Natural killer cell (primary cell): ENCODE data around the gene VPS37D. TPM values are rescaled to one million over a fixed set of nuclear protein-coding genes. Genes with fewer than 3 reads are reported as not detected.
"Not testable (repeated sequence)": the region's sequence is repeated elsewhere in the genome, so short reads cannot be mapped to it uniquely, and the experiment has no call there.

Experiments used
- ATAC-seq, 3 donors: fragments of 150-1000 bp in 2 of 3; fragments of 200-7000 bp in 1 of 3; cut with Tn5 transposase; 1 replicate in 1 of 3; 2 replicates in 2 of 3; pipeline ENCODE4 v1.10.0; 2021; ENCODE audit warnings: mild to moderate bottlenecking in 2 of 3, moderate library complexity in 2 of 3
- DNase-seq, 2 donors: peaks; one replicate each; pipeline versions ENCODE4 v3.0.0 to v3.0.0-alpha.2; 2013 to 2021; ENCODE audit warnings: mixed read lengths in 1 of 2
- H3K27ac ChIP-seq: one replicate; pipeline ENCODE4 v1.5.1; 2013; ENCODE audit warnings: mild to moderate bottlenecking, low read length
- H3K27me3 ChIP-seq: one replicate; pipeline ENCODE4 v1.6.1; 2013; ENCODE audit warnings: low read length; ENCODE audit not compliant: control insufficient read depth, insufficient read depth
- H3K36me3 ChIP-seq: one replicate; pipeline ENCODE4 v1.6.1; 2013; ENCODE audit warnings: low read length; ENCODE audit not compliant: control insufficient read depth, insufficient read depth
- H3K4me1 ChIP-seq: one replicate; pipeline ENCODE4 v1.6.1; 2013; ENCODE audit warnings: low read length; ENCODE audit not compliant: control insufficient read depth, insufficient read depth
- H3K4me3 ChIP-seq: one replicate; pipeline ENCODE4 v1.5.1; 2013; ENCODE audit warnings: low read length
- H3K9me3 ChIP-seq: one replicate; pipeline ENCODE4 v1.6.1; 2013; ENCODE audit warnings: low read length; ENCODE audit not compliant: control insufficient read depth, insufficient read depth
- H3K27ac Mint-ChIP-seq, 2 donors: one replicate each; pipeline ENCODE4 v1.8.0; 2022; ENCODE audit warnings: mild to moderate bottlenecking in 2 of 2, mixed read lengths in 2 of 2, moderate library complexity in 1 of 2
- H3K27me3 Mint-ChIP-seq, 2 donors: one replicate each; pipeline ENCODE4 v1.8.0; 2022; ENCODE audit warnings: low read depth in 2 of 2, mixed read lengths in 2 of 2
- H3K36me3 Mint-ChIP-seq: one replicate; pipeline ENCODE4 v1.8.0; 2022; ENCODE audit warnings: mixed read lengths
- H3K4me1 Mint-ChIP-seq, 2 donors: one replicate each; pipeline ENCODE4 v1.8.0; 2022; ENCODE audit warnings: mixed read lengths in 2 of 2
- H3K4me3 Mint-ChIP-seq: one replicate; pipeline ENCODE4 v1.8.0; 2022; ENCODE audit warnings: mild to moderate bottlenecking, moderate library complexity, mixed read lengths
- H3K9me3 Mint-ChIP-seq, 2 donors: one replicate each; pipeline ENCODE4 v1.8.0; 2022; ENCODE audit warnings: mixed read lengths in 2 of 2
- CTCF ChIP-seq: fragments of 200-600 bp; IDR thresholded peaks from one replicate; pipeline ENCODE4 v1.8.0; 2022; ENCODE audit warnings: antibody characterized with exemption
- WGBS: methylation state at CpG from one replicate; pipeline ENCODE4 v1.1.7; 2013; ENCODE audit warnings: missing lambda C conversion rate; ENCODE audit not compliant: insufficient coverage; 5-methylcytosine and 5-hydroxymethylcytosine counted together
- intact Hi-C: fragments of 100-400 bp; cut with micrococcal nuclease; formaldehyde crosslinking; loops from one replicate; pipeline ENCODE4 v1.14.2; 2022
- total RNA-seq, 4 donors: library from RNA; stranded (reverse); fragments of 120-200 nt in 1 of 4; gene quantifications; one replicate each; pipeline versions ENCODE4 v1.2.3 to v1.2.4, GENCODE V29; 2013 to 2022

VPS37D gene
- total RNA-seq, 3 donors from 2014 or later (not counting 1 experiment from before 2014, with no cell fraction given) = 0.40 to 0.83 (median 0.48) TPM

DNA sequence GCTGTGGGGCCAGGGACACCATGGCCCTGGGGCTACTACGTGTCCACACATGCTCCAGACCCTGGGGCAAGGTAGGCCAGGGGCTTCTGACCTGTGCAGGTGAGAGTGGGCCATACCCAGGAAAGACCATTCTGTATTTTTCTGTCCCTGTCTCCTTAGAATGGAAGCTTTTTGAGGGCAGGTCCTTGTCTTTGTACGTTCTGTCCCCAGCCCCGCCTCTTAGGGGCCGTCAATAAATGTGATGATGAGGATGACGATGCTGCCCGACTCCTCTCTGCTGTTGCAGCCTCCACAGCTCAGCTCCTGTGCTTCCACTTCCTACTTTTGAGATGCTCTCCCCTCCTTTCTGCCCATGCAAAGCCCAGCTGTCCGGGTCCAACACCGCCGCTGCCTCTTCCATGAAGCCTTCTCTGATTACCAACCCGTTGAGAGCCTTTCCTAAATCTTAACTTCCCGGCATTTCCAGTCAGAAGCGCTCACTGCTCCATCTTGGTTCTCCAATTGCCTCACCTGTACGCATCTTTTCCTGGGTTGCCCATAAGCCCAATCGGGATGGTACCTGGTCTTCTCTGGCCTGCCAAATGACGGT, 4.3 kb downstream of the VPS37D start:
- no peaks in the 10 kb centered on the region for H3K9me3 Mint-ChIP-seq
- no peak overlapping the region for H3K4me3 ChIP-seq
- no peak overlapping the region for H3K4me3 Mint-ChIP-seq
- TF ChIP-seq CTCF = no peak
- peaks cover 13% of the 10 kb centered on the region for H3K27me3 ChIP-seq
- 88% methylated on average over 15 of the region's 15 CpGs for WGBS
- peaks cover 0 to 10% of the 10 kb centered on the region in 2 donors for H3K4me1 Mint-ChIP-seq
- no peaks in the 10 kb centered on the region for H3K36me3 Mint-ChIP-seq
- H3K4me1 ChIP-seq = peaks cover 10% of the 10 kb centered on the region
- intact Hi-C loops = no loop called here
- no peaks in the 10 kb centered on the region for H3K9me3 ChIP-seq
- H3K27ac Mint-ChIP-seq = no peak overlapping the region
- ATAC-seq = no peak
- no peaks in the 10 kb centered on the region for H3K36me3 ChIP-seq
- no peak for DNase-seq
- no peak overlapping the region for H3K27ac ChIP-seq
- peaks cover 8 to 14% of the 10 kb centered on the region in 2 donors for H3K27me3 Mint-ChIP-seq

DNA sequence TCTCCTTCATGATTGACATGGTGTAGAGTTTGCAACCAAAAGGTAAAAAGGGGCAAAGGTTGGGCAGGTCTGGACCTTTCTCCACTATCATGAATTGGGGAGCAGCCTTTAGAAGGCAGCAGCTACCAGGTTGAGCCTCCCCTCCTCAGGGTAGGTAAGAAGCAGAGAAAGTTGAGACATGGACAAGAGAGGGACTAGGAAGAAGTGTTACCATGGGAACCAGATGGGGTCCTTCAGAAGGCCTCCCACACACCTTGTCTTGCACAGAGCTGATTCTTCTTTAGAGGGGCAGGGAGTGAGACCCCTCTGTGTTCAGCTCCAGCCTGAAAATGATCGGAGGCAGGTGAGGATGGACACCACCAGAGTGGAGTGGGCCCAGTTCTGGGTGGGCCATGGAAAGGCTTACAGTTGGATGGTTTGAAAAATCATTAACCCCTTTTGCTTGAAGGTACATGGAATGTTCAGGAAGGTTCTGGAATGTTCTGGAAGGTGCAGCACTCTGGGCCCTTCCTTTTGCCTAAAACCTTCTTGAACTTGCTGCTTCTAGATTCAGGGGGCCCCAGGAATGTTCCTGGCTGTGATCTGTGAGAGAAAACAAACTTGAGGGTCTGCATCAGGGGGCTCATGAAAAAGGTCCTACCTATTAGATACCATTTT, 7.0 kb downstream of the VPS37D start:
- no peaks in the 10 kb centered on the region for H3K36me3 Mint-ChIP-seq
- Histone ChIP-seq H3K9me3 (no peaks in the 10 kb centered on the region), H3K36me3 (peaks cover 6% of the 10 kb centered on the region), H3K4me3 (no peak overlapping the region), H3K4me1 (no peaks in the 10 kb centered on the region), H3K27me3 (peaks cover 2% of the 10 kb centered on the region), H3K27ac (no peak overlapping the region)
- DNase-seq = no peak
- no peak for TF ChIP-seq CTCF
- no peaks in the 10 kb centered on the region for H3K9me3 Mint-ChIP-seq
- H3K27ac Mint-ChIP-seq = no peak overlapping the region
- no peak for ATAC-seq
- WGBS = 90% methylated on average over 1 of the region's 1 CpG
- H3K27me3 Mint-ChIP-seq = peaks cover 5 to 8% of the 10 kb centered on the region in 2 donors
- intact Hi-C loops = no loop called here
- H3K4me3 Mint-ChIP-seq = no peak overlapping the region
- H3K4me1 Mint-ChIP-seq = no peaks in the 10 kb centered on the region

GRCh38 chr7:73676062-73676461, 8.4 kb downstream of the VPS37D start:
- H3K9me3 ChIP-seq, H3K27me3 ChIP-seq, DNase-seq, ATAC-seq, H3K9me3 Mint-ChIP-seq, H3K27ac ChIP-seq, H3K4me1 ChIP-seq, H3K4me1 Mint-ChIP-seq, H3K4me3 Mint-ChIP-seq, H3K27ac Mint-ChIP-seq, H3K4me3 ChIP-seq, H3K36me3 Mint-ChIP-seq, H3K36me3 ChIP-seq, intact Hi-C loops, H3K27me3 Mint-ChIP-seq: not testable (repeated sequence)
- 89% methylated on average over 8 of the region's 9 CpGs for WGBS

DNA sequence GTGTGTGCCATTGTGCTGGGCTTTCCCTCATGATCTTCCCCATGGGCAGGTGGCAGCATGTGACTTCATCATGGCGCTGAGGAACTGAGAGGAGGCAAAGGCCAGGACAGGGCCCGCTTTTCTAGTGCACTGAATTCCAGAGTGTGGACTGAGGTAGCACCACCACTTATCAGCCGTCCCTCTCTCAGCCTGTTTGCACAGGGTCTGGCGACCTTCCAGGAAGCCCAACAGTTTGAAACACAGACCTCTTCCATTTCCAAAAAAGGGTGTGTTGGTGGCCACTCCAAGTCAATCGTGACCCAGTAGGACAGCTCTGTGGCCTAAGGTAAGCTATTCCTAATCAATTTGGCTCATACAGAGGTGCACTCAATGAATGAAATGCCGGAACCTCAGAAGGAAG, 11.2 kb downstream of the VPS37D start:
- WGBS = 97% methylated on average over 6 of the region's 6 CpGs
- Mint-ChIP-seq H3K36me3 (no peaks in the 10 kb centered on the region), H3K27me3 (no peaks in the 10 kb centered on the region), H3K9me3 (no peaks in the 10 kb centered on the region), H3K4me1 (peaks cover 22 to 27% of the 10 kb centered on the region in 2 donors), H3K27ac (no peak overlapping the region), H3K4me3 (no peak overlapping the region)
- no peaks in the 10 kb centered on the region for H3K27me3 ChIP-seq
- no peaks in the 10 kb centered on the region for H3K9me3 ChIP-seq
- intact Hi-C loops = no loop called here
- no peak for TF ChIP-seq CTCF
- no peak overlapping the region for H3K27ac ChIP-seq
- ATAC-seq = no peak
- H3K4me1 ChIP-seq = peaks cover 15% of the 10 kb centered on the region
- no peak for DNase-seq
- H3K36me3 ChIP-seq = peaks cover 6% of the 10 kb centered on the region
- no peak overlapping the region for H3K4me3 ChIP-seq
